Memory B cell (primary cell): ENCODE measurements around the gene CDC42BPA.
"Not testable (repeated sequence)": the region's sequence is repeated elsewhere in the genome, so short reads cannot be mapped to it uniquely, and the experiment has no call there.

ENCODE experiments used
- ATAC-seq: fragments of 150-1000 bp; cut with Tn5 transposase; 2 replicates; pipeline ENCODE4 v1.10.0; 2021; ENCODE audit warnings: low read depth, mild to moderate bottlenecking, moderate library complexity
- DNase-seq, 2 donors: peaks; one replicate each; pipeline ENCODE4 v3.0.0; 2022; ENCODE audit warnings: low spot score in 2 of 2
- H3K27ac Mint-ChIP-seq: one replicate; pipeline ENCODE4 v1.8.0; 2022; ENCODE audit warnings: mild to moderate bottlenecking, moderate library complexity, mixed read lengths
- H3K27me3 Mint-ChIP-seq: one replicate; pipeline ENCODE4 v1.8.0; 2022; ENCODE audit warnings: mixed read lengths
- H3K36me3 Mint-ChIP-seq: one replicate; pipeline ENCODE4 v1.8.0; 2022; ENCODE audit warnings: mild to moderate bottlenecking, mixed read lengths
- H3K4me1 Mint-ChIP-seq: one replicate; pipeline ENCODE4 v1.8.0; 2022; ENCODE audit warnings: mixed read lengths
- H3K4me3 Mint-ChIP-seq: one replicate; pipeline ENCODE4 v1.8.0; 2022; ENCODE audit warnings: mild to moderate bottlenecking, moderate library complexity, mixed read lengths
- H3K9me3 Mint-ChIP-seq: one replicate; pipeline ENCODE4 v1.8.0; 2022; ENCODE audit warnings: mixed read lengths

Gene CDC42BPA

GRCh38 chr1:227351443-227351842 is 33.2 kb upstream of the CDC42BPA start:
- Mint-ChIP-seq H3K27ac (no peak overlapping the region), H3K4me1 (no peaks in the 10 kb centered on the region), H3K36me3 (no peaks in the 10 kb centered on the region), H3K4me3 (no peak overlapping the region), H3K9me3 (no peaks in the 10 kb centered on the region), H3K27me3 (peaks cover 2% of the 10 kb centered on the region)
- ATAC-seq (no peak), DNase-seq (no peak)

DNA sequence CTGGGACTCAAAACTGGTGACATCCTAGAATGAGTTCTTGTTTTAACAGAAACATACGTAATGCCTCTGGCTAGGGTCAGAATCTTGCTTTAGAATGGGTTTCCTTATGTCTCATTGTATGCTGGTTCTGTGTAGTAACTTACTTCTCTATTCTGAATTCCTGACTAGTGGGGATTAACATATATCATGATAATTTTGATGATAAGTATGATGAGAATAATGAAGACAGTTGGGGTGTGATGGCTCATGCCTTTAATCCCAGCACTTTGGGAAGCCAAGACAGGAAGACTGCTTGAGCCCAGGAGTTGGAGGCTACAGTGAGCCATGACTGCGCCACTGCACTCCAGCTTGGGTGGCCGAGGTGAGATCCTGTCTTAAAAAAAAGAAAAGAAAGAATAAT is 31.7 kb upstream of the CDC42BPA start:
- no peak overlapping the region for H3K27ac Mint-ChIP-seq
- no peaks in the 10 kb centered on the region for H3K36me3 Mint-ChIP-seq
- H3K4me1 Mint-ChIP-seq, result no peaks in the 10 kb centered on the region
- DNase-seq (no peak), ATAC-seq (no peak)
- H3K27me3 Mint-ChIP-seq, result peaks cover 3% of the 10 kb centered on the region
- no peak overlapping the region for H3K4me3 Mint-ChIP-seq
- H3K9me3 Mint-ChIP-seq, result no peaks in the 10 kb centered on the region

DNA sequence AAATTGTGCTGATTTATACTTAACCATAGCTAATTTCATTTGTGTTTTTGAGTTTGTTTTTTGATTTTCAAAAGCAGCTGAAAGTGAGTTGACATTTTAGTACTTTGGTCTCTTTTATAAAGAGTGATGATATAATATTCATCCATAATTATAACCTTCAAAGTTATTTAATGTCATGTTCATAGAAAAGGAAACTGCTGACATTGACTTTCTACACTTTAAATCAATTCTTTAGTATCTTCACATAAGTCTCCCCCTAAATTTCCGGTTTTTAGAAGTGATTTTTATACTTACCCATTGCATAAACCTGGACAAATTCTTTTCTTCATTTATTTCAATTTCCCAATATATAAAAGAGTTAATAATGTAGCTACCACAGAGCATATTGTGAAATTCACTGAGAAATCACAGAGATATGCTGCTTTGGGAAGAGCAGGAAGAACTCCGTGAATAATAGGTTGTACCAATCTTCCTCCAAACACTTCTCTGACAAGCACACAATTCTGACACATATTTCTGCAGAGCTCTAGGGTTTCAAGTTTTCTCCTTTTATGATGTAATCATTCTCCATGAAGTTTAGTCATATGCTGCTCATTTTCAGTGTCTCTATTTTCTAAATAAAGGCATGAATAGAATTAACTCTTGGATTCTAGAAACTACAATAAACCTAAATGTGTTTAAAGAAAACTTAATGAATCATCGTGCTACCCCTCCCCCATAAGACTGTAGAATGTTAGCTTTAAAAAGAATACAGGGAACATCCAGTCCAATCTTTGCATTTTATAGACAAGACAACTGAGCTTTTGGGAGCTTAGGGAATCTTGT is 25.6 kb upstream of the CDC42BPA start:
- H3K9me3 Mint-ChIP-seq, result peaks cover 6% of the 10 kb centered on the region
- no peaks in the 10 kb centered on the region for H3K36me3 Mint-ChIP-seq
- H3K4me1 Mint-ChIP-seq, result no peaks in the 10 kb centered on the region
- ATAC-seq, result no peak
- H3K27ac Mint-ChIP-seq, result no peak overlapping the region
- H3K4me3 Mint-ChIP-seq, result no peak overlapping the region
- peaks cover 2% of the 10 kb centered on the region for H3K27me3 Mint-ChIP-seq
- no peak for DNase-seq

DNA sequence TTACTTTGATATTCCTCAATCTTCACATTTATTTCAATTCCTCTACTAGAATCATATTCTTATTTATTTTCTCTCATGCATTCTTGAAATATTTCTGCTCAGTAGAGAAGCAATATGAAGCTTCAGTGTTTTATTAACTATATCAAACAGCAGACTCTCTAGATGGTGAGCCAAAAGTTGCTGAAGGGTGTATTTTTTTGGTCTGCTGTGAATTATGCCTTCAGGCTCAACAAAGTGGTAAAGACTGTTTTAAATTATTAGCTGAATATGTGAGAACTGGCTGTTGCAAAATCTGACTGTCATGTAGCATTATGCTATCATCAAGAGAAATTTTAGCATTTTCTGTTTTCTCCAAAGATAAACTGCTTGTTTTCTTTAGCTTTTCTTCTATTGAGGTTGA is 24.9 kb upstream of the CDC42BPA start:
- H3K27ac Mint-ChIP-seq, result no peak overlapping the region
- DNase-seq (no peak), ATAC-seq (no peak)
- no peak overlapping the region for H3K4me3 Mint-ChIP-seq
- peaks cover 6% of the 10 kb centered on the region for H3K9me3 Mint-ChIP-seq
- H3K4me1 Mint-ChIP-seq, result no peaks in the 10 kb centered on the region
- peaks cover 2% of the 10 kb centered on the region for H3K27me3 Mint-ChIP-seq
- H3K36me3 Mint-ChIP-seq, result no peaks in the 10 kb centered on the region

- Mint-ChIP-seq H3K36me3 (no peaks in the 10 kb centered on the region), H3K27me3 (peaks cover 2% of the 10 kb centered on the region), H3K9me3 (peaks cover 6% of the 10 kb centered on the region), H3K4me1 (no peaks in the 10 kb centered on the region), H3K4me3 (no peak overlapping the region), H3K27ac (no peak overlapping the region)
- DNase-seq (no peak), ATAC-seq (no peak)
Observed at GRCh38 chr1:227342075-227342829, 24.0 kb upstream of the CDC42BPA start.

DNA sequence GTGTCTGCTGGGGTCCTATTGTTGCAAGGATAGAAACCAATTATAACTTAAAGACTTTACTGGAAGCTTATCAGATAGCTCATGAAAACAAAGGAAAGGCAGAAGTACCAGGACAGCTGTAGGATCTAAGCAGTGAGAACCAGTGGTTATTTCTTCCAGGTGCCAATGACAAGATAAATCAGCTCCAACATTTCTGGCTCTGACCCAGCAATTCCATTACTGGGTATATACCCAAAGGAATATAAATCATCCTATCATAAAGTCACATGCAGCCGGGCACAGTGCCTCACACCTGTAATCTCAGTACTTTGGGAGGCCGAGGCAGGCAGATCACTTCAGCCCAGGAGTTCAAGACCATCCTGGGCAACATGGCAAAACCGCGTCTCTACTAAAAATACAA is 17.8 kb upstream of the CDC42BPA start:
- H3K36me3 Mint-ChIP-seq, ATAC-seq, H3K27ac Mint-ChIP-seq, H3K9me3 Mint-ChIP-seq, H3K27me3 Mint-ChIP-seq, H3K4me3 Mint-ChIP-seq, DNase-seq, H3K4me1 Mint-ChIP-seq: not testable (repeated sequence)

- Mint-ChIP-seq H3K36me3 (peaks cover 1% of the 10 kb centered on the region), H3K27ac (no peak overlapping the region), H3K9me3 (peaks cover 6% of the 10 kb centered on the region), H3K4me1 (peaks cover 2% of the 10 kb centered on the region), H3K4me3 (no peak overlapping the region), H3K27me3 (peaks cover 7% of the 10 kb centered on the region)
- no peak for DNase-seq
- no peak for ATAC-seq
Observed at GRCh38 chr1:227335242-227336020, 17.1 kb upstream of the CDC42BPA start.

GRCh38 chr1:227333423-227333822 is 15.1 kb upstream of the CDC42BPA start:
- Mint-ChIP-seq H3K36me3 (peaks cover 1% of the 10 kb centered on the region), H3K9me3 (peaks cover 4% of the 10 kb centered on the region), H3K4me1 (peaks cover 2% of the 10 kb centered on the region), H3K27me3 (peaks cover 7% of the 10 kb centered on the region), H3K4me3 (no peak overlapping the region), H3K27ac (no peak overlapping the region)
- ATAC-seq (no peak), DNase-seq (no peak)

DNA sequence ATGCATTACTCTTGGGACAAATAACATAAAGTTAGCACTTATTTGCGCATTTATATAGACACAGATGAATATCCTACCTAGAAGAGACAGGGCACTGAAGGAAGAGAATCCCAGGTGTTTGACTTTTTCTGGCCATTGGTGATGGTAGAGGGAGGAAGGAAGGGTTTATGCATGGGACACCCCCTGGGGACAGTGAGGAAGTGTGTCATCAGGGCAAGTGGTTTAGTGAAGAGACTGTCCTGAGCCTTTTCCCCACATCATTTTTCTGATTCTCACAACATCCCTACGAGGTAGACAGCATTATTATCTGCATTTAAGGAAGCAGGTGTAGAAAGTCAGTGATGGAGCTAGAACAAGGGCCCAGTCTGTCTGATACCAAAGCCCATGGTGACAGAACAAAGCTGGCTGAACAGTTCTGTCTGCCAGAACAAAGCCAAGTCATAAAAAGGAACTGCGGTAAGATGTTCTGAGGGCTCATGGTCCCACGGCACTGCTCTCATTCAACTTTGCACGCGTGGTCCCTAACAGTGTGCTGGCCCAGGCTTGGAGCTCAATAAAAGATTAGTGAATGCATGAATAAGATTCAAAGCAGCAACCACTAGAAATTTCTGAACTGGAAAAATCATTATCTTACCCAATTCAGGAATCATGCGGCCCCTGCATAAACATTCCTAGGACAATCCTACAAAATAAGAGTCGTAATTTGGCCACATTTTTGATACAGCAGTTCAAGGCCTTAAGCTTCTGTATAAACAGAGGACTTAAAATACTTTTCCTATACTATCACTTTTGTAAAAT is 12.2 kb upstream of the CDC42BPA start:
- Mint-ChIP-seq H3K27me3 (peaks cover 5% of the 10 kb centered on the region), H3K4me3 (no peak overlapping the region), H3K36me3 (peaks cover 1% of the 10 kb centered on the region), H3K4me1 (peaks cover 2% of the 10 kb centered on the region), H3K9me3 (peaks cover 4% of the 10 kb centered on the region), H3K27ac (no peak overlapping the region)
- no peak for ATAC-seq
- no peak for DNase-seq

GRCh38 chr1:227328405-227329019 is 10.2 kb upstream of the CDC42BPA start:
- no peak for DNase-seq
- Mint-ChIP-seq H3K36me3 (peaks cover under 1% of the 10 kb centered on the region), H3K27me3 (peaks cover 9% of the 10 kb centered on the region), H3K27ac (no peak overlapping the region), H3K9me3 (peaks cover 6% of the 10 kb centered on the region), H3K4me3 (no peak overlapping the region), H3K4me1 (peaks cover 2% of the 10 kb centered on the region)
- ATAC-seq, result no peak

- Mint-ChIP-seq H3K27me3 (peaks cover 14% of the 10 kb centered on the region), H3K9me3 (peaks cover 6% of the 10 kb centered on the region), H3K27ac (no peak overlapping the region), H3K4me3 (no peak overlapping the region), H3K36me3 (no peaks in the 10 kb centered on the region), H3K4me1 (no peaks in the 10 kb centered on the region)
- ATAC-seq (no peak), DNase-seq (no peak)
Observed at GRCh38 chr1:227325156-227325555, 6.9 kb upstream of the CDC42BPA start.

DNA sequence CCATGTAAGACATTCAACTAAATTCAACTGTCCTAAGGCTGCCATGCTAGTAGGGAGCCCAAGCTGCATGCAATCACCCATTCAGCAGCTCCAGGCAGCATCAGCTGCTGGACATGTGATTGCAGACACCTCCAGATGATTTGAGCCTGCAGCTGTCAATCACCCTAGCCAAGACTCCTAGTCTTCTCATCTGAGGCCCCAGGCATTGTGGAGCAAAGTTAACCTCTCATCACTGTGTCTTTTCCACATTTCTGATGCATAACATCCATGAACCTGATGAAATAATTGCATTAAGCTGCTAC is 5.6 kb upstream of the CDC42BPA start:
- DNase-seq (no peak), ATAC-seq (no peak)
- peaks cover 6% of the 10 kb centered on the region for H3K9me3 Mint-ChIP-seq
- no peak overlapping the region for H3K4me3 Mint-ChIP-seq
- peaks cover 18% of the 10 kb centered on the region for H3K27me3 Mint-ChIP-seq
- H3K36me3 Mint-ChIP-seq, result no peaks in the 10 kb centered on the region
- H3K27ac Mint-ChIP-seq, result no peak overlapping the region
- peaks cover 2% of the 10 kb centered on the region for H3K4me1 Mint-ChIP-seq

DNA sequence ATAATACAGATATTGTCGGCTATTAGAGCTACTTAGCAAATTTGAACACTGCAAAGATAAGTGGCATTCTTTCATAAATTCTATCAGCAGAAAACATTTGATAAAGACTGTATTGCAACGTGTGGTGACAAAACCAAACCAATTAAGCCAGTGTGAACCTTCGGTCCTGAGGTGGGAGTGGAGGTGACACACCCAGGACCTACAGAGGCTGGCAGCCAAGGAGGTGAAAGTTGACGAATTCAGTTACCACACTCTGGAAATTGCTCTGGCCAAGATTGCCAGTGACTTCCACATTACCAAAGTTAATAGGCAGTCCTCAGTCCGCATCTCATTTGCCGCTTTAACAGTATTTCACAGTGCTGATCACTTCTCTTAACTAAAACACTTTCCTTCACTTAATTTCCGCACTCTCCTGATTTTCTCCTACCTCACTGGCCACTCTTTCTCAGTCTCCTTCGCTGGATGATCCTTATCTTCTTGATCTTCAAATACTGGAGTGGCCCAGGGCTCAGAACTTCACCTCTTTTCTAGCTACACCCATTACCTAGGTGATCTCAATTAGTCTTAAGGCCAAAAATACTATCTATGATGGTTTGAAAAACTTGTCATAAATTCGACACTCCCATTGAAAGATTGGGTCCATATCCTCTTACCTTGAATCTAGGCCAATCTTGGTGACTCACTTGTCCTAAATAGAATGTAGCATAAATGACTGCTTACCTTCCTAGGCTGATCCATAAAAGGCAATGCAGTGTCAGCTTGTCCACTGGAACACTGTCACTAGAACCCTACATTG is 5.1 kb upstream of the CDC42BPA start:
- DNase-seq, result no peak
- Mint-ChIP-seq H3K27ac (no peak overlapping the region), H3K4me1 (peaks cover 2% of the 10 kb centered on the region), H3K4me3 (no peak overlapping the region), H3K9me3 (peaks cover 6% of the 10 kb centered on the region), H3K36me3 (no peaks in the 10 kb centered on the region), H3K27me3 (peaks cover 18% of the 10 kb centered on the region)
- ATAC-seq, result no peak
